Activated CD4-positive, alpha-beta T cell treated with anti-CD3 and anti-CD28 coated beads, Interleukin-2, amount 50 U/mL, for 4 hours (primary cell): ENCODE results near the gene RBMS3.
"Not testable (repeated sequence)": the region's sequence is repeated elsewhere in the genome, so short reads cannot be mapped to it uniquely, and the experiment has no call there.

Experiments used
- DNase-seq, 2 experiments: peaks; one replicate each; pipeline ENCODE4 v3.0.0-alpha.2; 2020

The RBMS3 gene

DNA sequence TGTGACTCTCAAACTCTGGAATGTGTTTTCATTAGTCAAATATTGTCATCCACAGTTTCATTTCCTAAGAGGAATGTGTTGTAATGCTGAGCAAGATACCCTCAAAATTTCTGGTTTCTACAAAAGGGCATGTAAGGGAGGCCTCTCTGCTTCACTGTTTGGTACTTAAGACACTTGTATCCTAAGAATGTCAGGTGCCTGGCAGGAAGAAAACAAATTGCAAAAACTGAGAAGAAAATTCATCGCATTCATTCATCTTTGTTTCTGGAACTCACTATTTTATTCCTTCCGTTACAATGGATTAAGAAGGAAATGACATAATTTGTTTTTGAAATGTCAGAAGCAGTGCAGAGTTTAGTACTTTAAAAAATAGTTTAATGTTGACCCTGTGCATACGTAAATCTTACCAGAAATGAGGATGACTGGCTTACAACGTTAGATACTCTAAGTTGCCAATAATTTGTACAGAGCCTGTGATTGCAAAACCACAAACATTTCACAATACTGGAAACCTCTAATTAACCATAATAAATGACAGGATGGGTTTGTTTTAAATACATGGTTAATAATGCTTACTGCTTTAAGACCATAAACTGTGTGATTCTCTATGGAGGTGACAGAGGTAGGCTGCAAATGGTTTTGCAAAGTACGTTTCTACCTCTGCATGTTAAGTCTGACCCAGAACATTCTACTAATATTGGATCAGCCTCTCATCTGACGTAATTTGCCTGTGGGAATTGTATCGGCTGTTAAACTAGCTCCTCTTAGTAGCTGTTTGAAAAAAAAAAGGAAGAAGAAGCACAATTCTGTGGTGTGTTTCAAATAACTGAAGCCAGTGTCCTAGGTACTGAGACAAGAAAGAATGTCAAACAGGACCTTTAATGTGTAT, 477.8 kb downstream of the RBMS3 start:
- DNase-seq, result no peak

DNA sequence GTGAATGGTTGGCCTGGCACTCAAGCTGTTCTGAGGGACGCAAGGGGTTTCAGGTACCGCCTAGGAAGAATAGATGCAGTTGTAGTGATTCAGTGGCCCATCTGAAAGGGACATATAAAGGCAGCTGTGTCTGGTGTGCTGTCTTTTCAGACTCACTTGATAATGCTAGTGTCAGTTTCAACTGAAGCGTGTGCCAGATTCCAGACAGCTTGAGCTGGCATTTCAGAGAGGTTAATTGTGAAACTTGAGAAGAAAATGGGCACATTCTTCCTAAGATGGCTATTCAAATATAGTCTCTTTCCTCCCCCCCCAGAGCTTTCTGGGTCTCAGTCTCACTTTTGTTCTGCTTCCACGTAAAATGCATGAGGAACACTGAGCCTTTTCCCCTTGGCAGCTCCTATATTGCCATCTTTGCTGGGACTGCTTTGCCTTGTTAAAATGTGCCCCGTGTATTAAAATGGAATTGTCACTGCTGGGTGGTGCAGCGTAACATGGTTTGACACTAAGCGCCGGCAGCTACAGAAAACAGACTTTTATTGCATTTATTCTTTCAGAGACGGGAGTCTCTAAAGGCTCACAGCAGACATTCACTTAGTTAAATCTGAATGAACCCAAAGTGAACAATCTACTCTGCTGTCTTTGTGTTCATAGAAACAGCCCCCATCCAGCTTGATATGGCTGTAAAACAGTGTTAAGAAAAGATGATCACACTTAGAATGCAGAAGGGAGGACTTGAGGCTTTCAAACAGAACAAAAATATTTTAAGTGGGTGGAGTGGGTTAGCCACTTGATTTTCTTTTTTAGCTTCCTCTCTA, 478.7 kb downstream of the RBMS3 start:
- no peak for DNase-seq

DNA sequence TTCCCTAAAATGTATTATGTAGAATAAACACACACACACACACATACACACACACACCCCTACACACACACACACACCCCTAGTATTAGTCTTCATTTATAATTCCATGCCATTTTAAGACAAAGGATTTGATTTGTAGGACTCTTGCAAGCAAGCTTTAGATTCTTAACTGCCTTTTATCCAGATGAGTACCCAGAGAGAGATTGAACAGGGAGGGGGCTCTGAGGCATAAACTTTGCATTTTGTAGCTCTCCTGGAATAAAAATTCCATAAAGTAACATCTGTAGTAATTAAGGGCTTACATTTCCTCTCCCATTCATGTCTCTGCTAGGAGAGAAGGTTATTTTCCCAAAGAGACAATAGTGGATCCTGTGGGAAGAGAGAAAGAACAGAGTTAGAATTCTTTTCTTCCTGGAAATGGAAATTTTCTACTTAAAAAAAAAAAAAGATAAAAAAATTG, 479.4 kb downstream of the RBMS3 start:
- DNase-seq, result no peak

DNA sequence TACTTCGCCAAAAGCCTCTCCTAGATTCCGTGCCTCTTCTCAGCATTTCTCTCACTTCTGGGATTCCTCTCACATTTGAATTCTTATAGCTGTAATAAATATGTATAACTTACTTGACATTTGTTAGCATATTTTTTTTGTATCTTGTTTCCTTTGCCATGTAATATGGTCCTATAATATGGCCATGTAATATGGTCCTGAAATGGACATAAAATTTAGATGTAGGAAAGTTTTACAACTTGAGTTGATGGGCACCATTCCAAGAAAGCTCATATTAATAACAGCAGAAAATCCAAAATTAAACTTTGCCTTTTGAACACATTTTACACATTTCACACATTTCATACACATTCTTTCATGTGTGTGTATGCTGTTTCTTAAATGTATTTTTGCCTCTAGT, 480.6 kb downstream of the RBMS3 start:
- DNase-seq, result no peak

- no peak for DNase-seq
These were observed 482.2 kb downstream of the RBMS3 start for GRCh38 chr3:29763115-29763514.

GRCh38 chr3:29764041-29764440, 483.2 kb downstream of the RBMS3 start:
- DNase-seq, result no peak

DNA sequence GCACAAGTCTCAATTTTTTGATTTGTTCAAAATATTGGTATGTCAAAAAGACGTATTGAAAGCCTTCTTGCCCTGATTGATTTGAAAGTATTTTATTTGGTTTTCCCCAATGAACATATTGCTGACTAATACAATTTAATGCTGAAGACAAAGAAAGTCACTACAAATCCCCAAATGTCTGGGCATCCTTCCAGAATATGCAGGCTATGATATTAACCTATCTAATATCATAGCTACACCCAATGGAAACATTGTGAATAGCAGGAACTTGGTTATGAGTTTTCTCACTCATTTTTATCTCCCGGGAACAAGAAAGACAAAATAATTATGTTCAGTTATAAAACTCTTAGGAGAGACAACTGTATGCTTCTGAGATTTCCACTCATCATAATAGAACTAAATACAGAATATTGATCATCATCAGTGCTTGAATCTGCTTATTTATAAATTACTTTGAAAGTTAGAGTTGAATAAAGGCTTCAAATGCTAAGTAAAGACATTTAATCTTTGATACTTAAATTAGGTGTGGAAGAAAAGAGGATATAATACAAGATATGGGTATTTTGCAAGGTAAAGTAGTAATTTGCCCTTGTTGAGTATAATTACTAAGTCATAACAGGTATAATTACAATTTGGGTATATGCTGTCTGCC, 483.9 kb downstream of the RBMS3 start:
- DNase-seq, result no peak

DNA sequence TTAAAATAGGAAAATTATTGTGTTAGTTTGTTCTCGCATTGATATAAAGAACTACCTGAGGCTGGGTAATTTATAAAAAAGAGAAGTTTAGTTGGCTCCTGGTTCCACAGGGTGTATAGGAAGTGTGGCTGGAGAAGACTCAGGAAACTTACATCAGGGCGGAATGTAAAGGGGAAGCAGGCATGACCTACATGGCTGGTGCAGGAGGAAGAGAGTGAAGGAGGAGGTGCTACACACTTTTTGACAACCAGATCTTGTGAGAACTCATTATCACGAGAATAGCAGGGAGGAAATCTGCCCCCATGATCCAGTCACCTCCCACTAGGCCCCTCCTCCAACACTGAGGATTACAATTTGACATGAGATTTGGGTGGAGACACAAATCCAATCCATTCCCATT, 490.7 kb downstream of the RBMS3 start:
- DNase-seq, result no peak

- DNase-seq, result no peak
These were observed 491.6 kb downstream of the RBMS3 start for GRCh38 chr3:29772436-29772835.

DNA sequence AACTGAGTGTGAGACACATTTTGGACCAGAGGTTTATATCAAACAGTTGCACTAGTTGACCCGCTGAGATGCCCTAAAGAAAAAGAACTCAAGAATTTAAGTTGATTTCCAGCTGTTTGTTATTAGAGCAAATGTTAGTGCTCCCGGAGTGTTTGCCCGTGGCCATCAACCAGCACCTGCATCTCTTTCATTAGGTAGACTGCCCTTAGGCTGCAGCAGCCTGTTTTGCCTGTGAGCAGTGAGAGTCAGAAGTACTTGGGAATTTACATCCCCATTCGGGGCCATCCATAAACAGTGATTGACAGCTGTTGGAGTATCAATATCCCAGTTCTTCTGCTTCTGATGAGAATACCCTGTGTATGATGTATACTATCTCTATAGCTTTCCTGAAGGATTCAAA, 492.6 kb downstream of the RBMS3 start:
- DNase-seq, result no peak

GRCh38 chr3:29775340-29775739, 494.5 kb downstream of the RBMS3 start:
- DNase-seq, result no peak

DNA sequence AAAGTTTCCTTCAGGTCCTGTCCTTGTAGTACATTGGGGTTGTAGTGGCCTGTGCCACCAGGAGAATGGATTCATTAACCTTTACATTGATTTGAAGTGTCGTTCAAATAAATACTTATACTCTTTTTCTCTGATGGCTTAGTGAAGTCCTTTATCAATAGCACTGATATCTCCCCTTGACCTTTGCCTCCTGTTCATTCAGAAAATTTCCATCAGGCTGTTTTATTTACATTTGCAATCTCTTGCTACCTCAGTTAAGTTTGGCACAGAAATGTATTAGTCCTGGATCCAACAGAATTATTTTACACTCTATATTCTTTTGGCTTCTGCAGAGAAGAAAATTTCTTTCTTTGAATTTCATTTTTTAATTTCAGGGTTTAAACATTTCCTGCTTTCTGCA, 497.0 kb downstream of the RBMS3 start:
- DNase-seq, result no peak

GRCh38 chr3:29789686-29790085, 508.8 kb downstream of the RBMS3 start:
- DNase-seq, result no peak

DNA sequence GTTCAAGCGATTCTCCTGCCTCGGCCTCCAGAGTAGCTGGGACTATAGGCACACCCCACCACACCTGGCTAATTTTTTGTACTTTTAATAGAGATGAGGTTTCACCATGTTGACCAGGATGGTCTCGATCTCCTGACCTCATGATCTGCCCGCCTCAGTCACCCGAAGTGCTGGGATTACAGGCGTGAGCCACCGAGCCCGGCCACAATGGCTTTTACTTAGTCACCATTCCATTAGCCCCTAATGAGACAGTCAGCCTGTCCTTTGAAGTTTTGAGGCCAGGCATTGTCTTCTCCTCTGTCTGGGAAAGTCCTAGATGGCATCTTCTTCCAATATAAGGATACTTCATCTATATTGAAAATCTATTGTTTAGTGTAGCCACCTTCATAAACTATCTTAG, 515.9 kb downstream of the RBMS3 start:
- no peak for DNase-seq

DNA sequence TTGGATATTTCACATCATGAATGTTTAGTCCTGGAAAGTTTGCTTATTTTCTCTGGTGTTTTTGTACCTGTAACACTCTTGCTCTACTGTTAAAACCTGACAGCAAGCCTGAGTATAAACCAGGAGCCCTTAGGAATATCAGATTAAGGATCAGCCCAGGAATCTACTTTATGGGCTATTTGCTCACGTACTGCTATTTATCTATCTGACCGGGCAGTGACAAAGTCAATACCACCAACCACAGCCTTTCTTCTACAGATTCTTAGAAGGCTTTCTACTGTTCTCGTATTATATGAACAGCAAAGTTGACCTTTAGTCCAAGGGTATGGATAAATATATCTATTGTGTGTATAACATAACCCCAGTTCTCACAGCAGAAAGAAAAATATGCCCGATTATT, 521.2 kb downstream of the RBMS3 start:
- no peak for DNase-seq

- DNase-seq, result no peak
These were observed 523.2 kb downstream of the RBMS3 start for GRCh38 chr3:29804044-29804443.

- no peak for DNase-seq
These were observed 524.9 kb downstream of the RBMS3 start for GRCh38 chr3:29805757-29806156.

- DNase-seq, result not testable (repeated sequence)
These were observed 527.5 kb downstream of the RBMS3 start for GRCh38 chr3:29808324-29808723.

DNA sequence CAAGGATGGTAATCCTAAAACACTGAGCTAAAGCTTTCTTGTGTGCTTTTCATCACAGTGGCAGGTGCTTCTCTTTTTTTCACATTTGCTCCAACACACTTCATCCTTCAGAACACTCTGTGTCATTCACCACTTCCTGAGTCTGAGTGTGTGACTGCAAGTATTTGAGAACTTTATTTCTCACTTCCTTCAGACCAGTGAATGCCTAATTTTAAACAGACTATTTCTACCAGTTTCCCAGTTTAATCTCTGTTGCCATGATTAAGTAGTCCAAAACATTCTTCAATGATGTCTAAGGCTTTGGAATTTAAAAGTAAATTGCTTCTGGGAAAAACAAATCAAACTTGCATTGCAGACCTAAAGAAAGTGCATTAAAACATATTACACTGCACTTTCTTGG, 541.2 kb downstream of the RBMS3 start:
- no peak for DNase-seq

DNA sequence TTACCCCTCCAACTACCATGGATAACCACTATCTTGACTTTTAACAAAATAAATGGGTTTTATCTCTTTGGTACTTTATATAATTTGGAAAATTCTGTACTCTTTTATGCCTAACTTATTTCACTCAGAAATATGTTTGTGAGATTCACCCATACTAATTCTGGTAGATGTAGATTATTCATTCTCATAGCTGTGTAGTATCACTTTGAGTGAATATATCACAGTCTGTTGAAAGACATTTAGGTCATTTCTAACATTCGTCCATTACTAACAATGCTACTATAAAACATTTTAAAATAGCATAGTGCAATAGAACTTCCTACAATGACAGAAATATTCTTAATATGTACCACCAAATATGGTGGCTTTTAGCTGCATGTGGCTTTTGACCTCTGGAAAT, 542.4 kb downstream of the RBMS3 start:
- no peak for DNase-seq

DNA sequence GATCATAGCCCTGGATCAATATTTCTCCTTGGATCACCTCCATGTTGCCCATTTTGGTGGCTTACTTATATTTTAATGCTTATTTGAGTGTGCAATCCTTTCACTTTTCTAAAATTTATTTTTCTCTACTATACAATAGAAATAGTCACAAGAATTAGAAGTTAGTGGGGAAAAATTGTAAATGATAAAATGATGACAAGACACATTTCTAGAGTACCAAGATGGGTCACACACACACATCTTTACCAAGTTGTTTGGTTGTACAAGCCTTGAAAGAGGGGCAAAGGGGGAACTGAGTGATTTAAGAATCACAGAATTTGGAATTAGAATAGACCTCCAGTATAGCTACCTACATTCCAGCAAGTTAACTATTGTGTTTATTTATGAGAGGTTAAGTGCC, 545.8 kb downstream of the RBMS3 start:
- no peak for DNase-seq

- DNase-seq, result no peak
These were observed 546.9 kb downstream of the RBMS3 start for GRCh38 chr3:29827756-29828155.

DNA sequence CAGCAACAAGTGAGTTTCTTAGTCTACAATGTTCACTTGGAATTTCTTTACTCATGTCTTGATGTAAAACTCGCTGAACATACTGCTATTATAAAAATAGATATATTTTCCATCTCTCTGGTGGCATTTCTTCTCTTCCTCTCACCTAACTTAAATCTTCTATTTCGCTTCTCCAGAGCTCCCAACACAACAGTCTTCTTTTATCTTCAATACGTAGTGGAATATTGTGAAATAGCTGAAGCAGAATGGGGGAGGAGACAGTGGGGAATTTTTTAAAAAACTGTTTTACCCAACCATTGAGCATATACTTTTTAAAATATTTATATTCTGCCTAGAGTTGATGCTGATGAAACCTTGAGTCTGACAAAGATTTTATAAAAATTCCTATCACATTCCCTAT, 548.5 kb downstream of the RBMS3 start:
- DNase-seq, result no peak

- no peak for DNase-seq
These were observed 569.8 kb downstream of the RBMS3 start for GRCh38 chr3:29850641-29851040.
